Stimulated activated naive B cell treated with anti-CD40 and anti-IgM and Interleukin-4, amounts not matched to agents 10 μg/mL and 1 μg/mL and 100 μg/mL, for 72 hours (primary cell): Measurements from ENCODE around the gene MKRN2.
A peak's percentile ranks its signal among the peaks of the same experiment; 100 is the strongest.
"Not testable (repeated sequence)": the region's sequence is repeated elsewhere in the genome, so short reads cannot be mapped to it uniquely, and the experiment has no call there.

Source experiments
- ATAC-seq, 2 donors: fragments of 150-1000 bp; cut with Tn5 transposase; replicated peaks; 2 replicates each; pipeline ENCODE4 v1.10.0; 2021; ENCODE audit warnings: moderate library complexity in 1 of 2
- DNase-seq: peaks from one replicate; pipeline ENCODE4 v3.0.0; 2021
- H3K27ac Mint-ChIP-seq: one replicate; pipeline ENCODE4 v1.8.0; 2022; ENCODE audit warnings: mild to moderate bottlenecking, mixed read lengths
- H3K27me3 Mint-ChIP-seq, 2 donors: one replicate each; pipeline ENCODE4 v1.8.0; 2022; ENCODE audit warnings: mixed read lengths in 2 of 2
- H3K36me3 Mint-ChIP-seq, 2 donors: one replicate each; pipeline ENCODE4 v1.8.0; 2022; ENCODE audit warnings: mixed read lengths in 2 of 2, mild to moderate bottlenecking in 1 of 2
- H3K4me1 Mint-ChIP-seq, 2 donors: one replicate each; pipeline ENCODE4 v1.8.0; 2022; ENCODE audit warnings: mixed read lengths in 2 of 2, mild to moderate bottlenecking in 1 of 2
- H3K4me3 Mint-ChIP-seq, 2 donors: one replicate each; pipeline ENCODE4 v1.8.0; 2022; ENCODE audit warnings: mild to moderate bottlenecking in 2 of 2, mixed read lengths in 2 of 2, moderate library complexity in 1 of 2
- H3K9me3 Mint-ChIP-seq, 2 donors: one replicate each; pipeline ENCODE4 v1.8.0; 2022; ENCODE audit warnings: mixed read lengths in 2 of 2, mild to moderate bottlenecking in 1 of 2

MKRN2 gene

GRCh38 chr3:12618426-12618825, 61.5 kb downstream of the MKRN2 start:
- no peaks in the 10 kb centered on the region for H3K9me3 Mint-ChIP-seq
- no peak overlapping the region for H3K27ac Mint-ChIP-seq
- peaks cover 18 to 37% of the 10 kb centered on the region in 2 donors for H3K4me1 Mint-ChIP-seq
- H3K4me3 Mint-ChIP-seq: no peak overlapping the region
- H3K36me3 Mint-ChIP-seq: peaks cover 12 to 25% of the 10 kb centered on the region in 2 donors
- no peaks in the 10 kb centered on the region for H3K27me3 Mint-ChIP-seq
- DNase-seq (no peak), ATAC-seq (no peak)

GRCh38 chr3:12620305-12620704, 63.4 kb downstream of the MKRN2 start:
- H3K27me3 Mint-ChIP-seq: no peaks in the 10 kb centered on the region
- no peaks in the 10 kb centered on the region for H3K9me3 Mint-ChIP-seq
- ATAC-seq: no peak
- DNase-seq: no peak
- peaks cover 22 to 43% of the 10 kb centered on the region in 2 donors for H3K4me1 Mint-ChIP-seq
- no peak overlapping the region for H3K4me3 Mint-ChIP-seq
- peaks cover 7 to 21% of the 10 kb centered on the region in 2 donors for H3K36me3 Mint-ChIP-seq
- H3K27ac Mint-ChIP-seq: no peak overlapping the region

DNA sequence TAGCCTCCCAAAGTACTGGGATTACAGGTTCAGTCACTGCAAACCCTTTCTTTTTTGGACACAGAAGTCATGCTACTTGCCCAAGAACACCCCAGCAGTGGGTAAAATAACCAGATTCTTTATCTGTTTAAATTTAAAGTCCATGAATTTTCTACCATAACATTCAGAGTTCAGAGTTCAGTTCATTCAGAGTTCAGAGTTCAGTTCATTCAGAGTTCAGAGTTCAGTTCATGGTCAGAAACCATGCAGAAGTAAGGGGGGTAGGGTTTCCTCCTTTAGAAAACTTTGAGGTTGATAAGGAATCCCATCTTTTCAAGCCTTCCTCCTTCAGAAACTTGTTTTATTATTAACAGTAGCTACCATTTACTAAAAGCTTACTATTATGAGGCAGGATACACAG, 63.8 kb downstream of the MKRN2 start:
- Mint-ChIP-seq H3K27me3 (no peaks in the 10 kb centered on the region), H3K36me3 (peaks cover 7 to 24% of the 10 kb centered on the region in 2 donors), H3K4me3 (no peak overlapping the region), H3K27ac (no peak overlapping the region), H3K4me1 (peaks cover 26 to 44% of the 10 kb centered on the region in 2 donors), H3K9me3 (no peaks in the 10 kb centered on the region)
- no peak for DNase-seq
- no peak for ATAC-seq

- Mint-ChIP-seq H3K4me1 (peaks cover 28 to 51% of the 10 kb centered on the region in 2 donors), H3K27ac (no peak overlapping the region), H3K4me3 (no peak overlapping the region), H3K36me3 (peaks cover 2 to 19% of the 10 kb centered on the region in 2 donors), H3K9me3 (no peaks in the 10 kb centered on the region), H3K27me3 (no peaks in the 10 kb centered on the region)
- DNase-seq (no peak), ATAC-seq (no peak)
These were observed 65.4 kb downstream of the MKRN2 start for GRCh38 chr3:12622335-12622734.

DNA sequence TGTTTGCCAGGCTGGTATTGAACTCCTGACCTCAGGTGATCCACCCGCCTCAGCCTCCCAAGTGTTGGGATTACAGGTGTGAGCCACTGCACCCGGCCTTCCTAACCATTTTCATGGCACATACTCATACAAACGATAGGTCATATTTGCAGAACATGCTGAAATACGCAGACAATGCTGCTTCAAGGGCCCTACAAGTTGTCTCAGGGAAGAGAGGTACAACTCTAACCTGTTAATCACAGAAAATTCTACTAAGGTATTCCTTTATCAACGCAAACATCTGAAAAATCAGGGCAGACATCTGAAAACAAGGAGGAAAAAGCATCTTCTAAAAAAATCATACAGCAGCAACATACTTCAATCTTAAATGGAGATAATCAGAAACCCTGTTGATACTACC, 67.2 kb downstream of the MKRN2 start:
- Mint-ChIP-seq H3K4me3 (no peak overlapping the region), H3K36me3 (peaks cover 3 to 13% of the 10 kb centered on the region in 2 donors), H3K4me1 (peaks cover 31 to 55% of the 10 kb centered on the region in 2 donors), H3K27me3 (no peaks in the 10 kb centered on the region), H3K27ac (no peak overlapping the region), H3K9me3 (no peaks in the 10 kb centered on the region)
- DNase-seq (no peak), ATAC-seq (no peak)

DNA sequence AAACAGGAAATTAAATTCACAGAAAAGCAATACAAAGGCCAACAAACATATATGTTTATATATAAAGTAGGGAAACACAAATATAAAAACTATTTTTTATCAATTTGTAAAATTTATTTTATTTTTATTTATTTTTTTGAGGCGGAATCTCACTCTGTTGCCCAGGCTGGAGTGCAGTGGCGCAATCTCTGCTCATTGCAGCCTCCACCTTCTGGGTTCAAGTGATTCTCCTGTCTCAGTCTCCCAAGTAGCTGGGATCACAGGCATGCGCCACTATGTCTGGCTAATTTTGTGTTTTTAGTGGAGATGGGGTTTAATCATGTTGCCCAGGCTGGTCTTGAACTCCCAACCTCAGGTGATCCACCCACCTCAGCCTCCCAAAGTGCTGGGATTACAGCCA, 68.1 kb downstream of the MKRN2 start:
- Mint-ChIP-seq H3K36me3 (peaks cover 3 to 13% of the 10 kb centered on the region in 2 donors), H3K4me1 (peaks cover 33 to 62% of the 10 kb centered on the region in 2 donors)
- ATAC-seq, DNase-seq, H3K27me3 Mint-ChIP-seq, H3K4me3 Mint-ChIP-seq, H3K9me3 Mint-ChIP-seq, H3K27ac Mint-ChIP-seq: not testable (repeated sequence)

DNA sequence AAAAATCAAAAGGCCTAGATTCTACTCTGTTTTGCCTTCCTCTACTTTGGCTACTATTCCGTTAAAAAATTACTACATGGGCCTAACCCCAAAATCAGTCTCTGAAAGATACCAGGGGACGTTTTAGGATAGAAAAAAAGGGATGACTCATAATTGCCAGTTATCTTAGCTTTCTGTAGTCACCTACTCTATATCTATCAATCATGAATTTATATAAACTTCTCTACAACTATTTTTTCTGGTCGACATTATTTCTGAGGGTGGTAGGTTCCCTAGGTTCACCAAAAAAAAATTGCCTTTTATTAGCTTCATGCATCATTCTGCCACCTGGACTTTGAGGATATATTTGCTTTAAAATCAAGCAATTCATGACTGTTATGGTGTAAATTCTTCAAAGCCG, 70.5 kb downstream of the MKRN2 start:
- Mint-ChIP-seq H3K27ac (no peak overlapping the region), H3K36me3 (peaks cover 3 to 17% of the 10 kb centered on the region in 2 donors), H3K4me1 (peaks cover 33 to 60% of the 10 kb centered on the region in 2 donors), H3K4me3 (no peak overlapping the region), H3K9me3 (no peaks in the 10 kb centered on the region), H3K27me3 (no peaks in the 10 kb centered on the region)
- ATAC-seq (no peak), DNase-seq (no peak)

- no peaks in the 10 kb centered on the region for H3K27me3 Mint-ChIP-seq
- peaks cover 35 to 65% of the 10 kb centered on the region in 2 donors for H3K4me1 Mint-ChIP-seq
- peaks cover 3 to 22% of the 10 kb centered on the region in 2 donors for H3K36me3 Mint-ChIP-seq
- ATAC-seq: no peak
- H3K9me3 Mint-ChIP-seq: no peaks in the 10 kb centered on the region
- no peak overlapping the region for H3K27ac Mint-ChIP-seq
- no peak overlapping the region for H3K4me3 Mint-ChIP-seq
- DNase-seq: no peak
These were observed 71.9 kb downstream of the MKRN2 start for GRCh38 chr3:12628813-12629212.

DNA sequence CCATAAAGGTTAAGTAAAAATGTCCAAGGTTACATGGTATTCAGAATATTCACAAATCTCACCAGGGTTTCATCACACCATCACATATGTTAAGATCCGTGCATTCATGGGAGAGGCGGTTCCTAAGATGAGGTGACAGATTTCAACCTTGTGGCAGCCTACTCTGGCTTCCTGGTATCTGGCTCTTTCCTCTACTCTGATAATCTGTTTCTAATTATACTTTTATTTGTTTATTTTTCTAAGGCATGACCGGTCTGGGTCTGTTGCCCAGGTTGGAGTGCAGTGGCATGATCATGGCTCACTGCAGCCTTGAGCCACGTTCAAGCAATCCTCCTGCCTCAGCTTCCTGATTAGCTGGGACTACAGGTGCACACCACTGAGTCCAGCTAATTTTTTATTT, 72.7 kb downstream of the MKRN2 start:
- DNase-seq (no peak), ATAC-seq (no peak)
- no peak overlapping the region for H3K27ac Mint-ChIP-seq
- no peaks in the 10 kb centered on the region for H3K27me3 Mint-ChIP-seq
- H3K9me3 Mint-ChIP-seq: no peaks in the 10 kb centered on the region
- H3K4me3 Mint-ChIP-seq: no peak overlapping the region
- peaks cover 30 to 64% of the 10 kb centered on the region in 2 donors for H3K4me1 Mint-ChIP-seq
- H3K36me3 Mint-ChIP-seq: peaks cover 3 to 23% of the 10 kb centered on the region in 2 donors

DNA sequence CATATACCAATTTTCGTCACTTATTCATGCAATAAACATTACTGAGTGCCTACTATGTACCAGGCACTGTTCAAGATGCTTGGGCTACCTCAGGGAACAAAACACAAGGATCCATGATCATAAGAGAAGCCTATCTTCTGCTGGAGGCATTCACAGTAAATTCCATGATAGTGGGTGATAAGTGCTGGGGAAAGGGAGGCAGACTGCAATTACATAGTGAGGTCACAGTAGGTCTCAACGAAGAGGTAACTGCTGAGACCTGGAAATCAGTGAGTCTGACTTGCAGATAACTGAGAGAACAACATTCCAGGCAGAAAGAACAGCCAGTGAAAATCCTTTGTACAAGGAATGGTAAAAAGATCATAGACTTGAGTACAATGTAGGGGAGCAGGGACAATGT, 73.4 kb downstream of the MKRN2 start:
- Mint-ChIP-seq H3K4me3 (no peak overlapping the region), H3K4me1 (peaks cover 29 to 60% of the 10 kb centered on the region in 2 donors), H3K36me3 (peaks cover 3 to 24% of the 10 kb centered on the region in 2 donors), H3K27ac (no peak overlapping the region), H3K27me3 (no peaks in the 10 kb centered on the region), H3K9me3 (no peaks in the 10 kb centered on the region)
- no peak for DNase-seq
- ATAC-seq: no peak

DNA sequence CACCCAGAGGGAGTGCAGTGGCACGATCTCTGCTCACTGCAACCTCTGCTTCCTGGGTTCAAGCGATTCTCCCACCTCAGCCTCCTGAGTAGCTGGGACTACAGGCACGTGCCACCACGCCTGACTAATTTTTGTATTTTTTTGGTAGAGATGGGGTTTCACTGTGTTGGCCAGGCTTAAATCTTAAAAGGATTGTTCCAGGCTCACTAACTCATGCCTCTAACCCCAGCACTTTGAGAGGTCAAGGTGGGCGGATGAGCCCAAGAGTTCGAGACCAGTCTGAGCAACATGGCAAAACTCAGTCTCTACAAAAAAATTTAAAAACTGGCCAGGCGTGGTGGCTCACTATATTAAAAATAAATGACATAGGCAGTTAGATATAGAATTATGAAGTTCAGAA, 74.0 kb downstream of the MKRN2 start:
- not testable (repeated sequence) for H3K27ac Mint-ChIP-seq, DNase-seq, H3K9me3 Mint-ChIP-seq, H3K27me3 Mint-ChIP-seq, H3K4me3 Mint-ChIP-seq
- Mint-ChIP-seq H3K4me1 (peaks cover 25 to 54% of the 10 kb centered on the region in 2 donors), H3K36me3 (peaks cover 3 to 20% of the 10 kb centered on the region in 2 donors)
- peak in 1 of 2 donors; percentile 39 for ATAC-seq

GRCh38 chr3:12632523-12632922, 75.6 kb downstream of the MKRN2 start:
- no peaks in the 10 kb centered on the region for H3K27me3 Mint-ChIP-seq
- ATAC-seq (no peak), DNase-seq (no peak)
- no peaks in the 10 kb centered on the region for H3K9me3 Mint-ChIP-seq
- peaks cover 19 to 53% of the 10 kb centered on the region in 2 donors for H3K4me1 Mint-ChIP-seq
- H3K4me3 Mint-ChIP-seq: no peak overlapping the region
- H3K27ac Mint-ChIP-seq: no peak overlapping the region
- H3K36me3 Mint-ChIP-seq: peaks cover 9 to 19% of the 10 kb centered on the region in 2 donors

GRCh38 chr3:12633108-12633507, 76.2 kb downstream of the MKRN2 start:
- ATAC-seq: no peak
- Mint-ChIP-seq H3K36me3 (peaks cover 9 to 25% of the 10 kb centered on the region in 2 donors), H3K4me3 (no peak overlapping the region), H3K9me3 (no peaks in the 10 kb centered on the region), H3K27ac (no peak overlapping the region), H3K27me3 (no peaks in the 10 kb centered on the region), H3K4me1 (peaks cover 19 to 53% of the 10 kb centered on the region in 2 donors)
- no peak for DNase-seq
